ENCODE measurements around the gene RFX1.
"Not testable (repeated sequence)": the region's sequence is repeated elsewhere in the genome, so short reads cannot be mapped to it uniquely, and the experiment has no call there.

Gene RFX1

DNA sequence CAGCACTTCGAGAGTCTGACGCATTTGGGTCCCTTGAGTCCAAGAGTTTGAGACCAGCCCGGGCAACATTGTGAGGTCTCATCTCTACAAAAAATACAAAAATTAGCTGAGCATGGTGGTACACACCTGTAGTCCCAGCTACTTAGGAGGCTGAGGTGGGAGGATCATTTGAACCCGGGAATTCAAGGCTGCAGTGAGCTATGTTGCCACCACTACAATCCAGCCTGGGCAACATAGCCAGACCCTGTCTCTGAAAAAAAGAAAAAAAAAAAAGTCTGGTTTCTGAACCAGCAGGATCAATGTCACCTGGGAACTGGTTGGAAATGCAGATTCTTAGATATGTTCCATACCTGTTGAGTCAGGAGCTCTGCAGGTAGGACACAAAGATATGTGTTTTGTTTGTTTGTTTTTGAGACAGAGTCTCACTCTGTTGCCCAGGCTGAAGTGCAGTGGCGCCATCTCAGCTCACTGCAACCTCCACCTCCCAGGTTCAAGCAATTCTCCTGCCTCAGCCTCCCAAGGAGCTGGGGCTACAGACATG, 20.6 kb upstream of the RFX1 start:
- not testable (repeated sequence) for DNase-seq

DNA sequence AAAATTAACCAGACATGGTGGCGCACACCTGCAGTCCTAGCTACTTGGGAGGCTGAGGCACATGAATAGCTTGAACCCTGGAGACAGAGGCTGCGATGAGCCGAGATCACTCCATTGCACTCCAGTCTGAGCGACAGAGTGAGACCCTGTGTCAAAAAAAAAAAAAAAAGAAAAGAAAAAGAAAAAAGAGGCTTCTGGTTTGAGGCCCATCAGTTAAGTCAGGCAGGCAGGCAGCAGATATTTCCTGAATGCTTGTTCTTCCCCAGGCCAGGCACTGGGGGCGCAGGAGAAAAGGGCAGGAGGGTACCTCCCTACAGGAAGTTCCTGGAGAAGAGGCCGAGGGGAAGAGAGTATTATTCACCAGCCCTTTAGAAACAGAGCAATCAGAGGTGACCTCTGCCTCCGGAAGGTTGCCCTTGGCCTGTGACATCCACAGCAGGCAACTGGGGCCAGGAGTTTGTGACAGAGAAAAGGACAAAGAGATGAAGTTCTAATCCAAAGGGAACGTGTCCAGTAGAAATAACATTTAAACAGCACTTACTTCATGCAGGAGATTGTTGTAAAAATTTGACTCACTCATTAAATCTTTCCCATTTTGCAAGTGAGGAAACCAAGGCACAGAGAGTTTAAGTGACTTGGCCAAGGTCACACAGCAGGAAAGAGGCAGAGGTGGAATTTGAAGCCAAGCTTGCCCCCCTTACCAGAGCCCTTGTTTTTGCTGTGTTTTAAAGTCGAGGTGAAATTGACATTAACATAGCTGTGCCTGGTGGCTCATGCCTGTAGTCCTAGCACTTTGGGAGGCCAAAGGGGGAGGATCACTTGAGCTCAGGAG, 17.5 kb upstream of the RFX1 start:
- no peak for DNase-seq

DNA sequence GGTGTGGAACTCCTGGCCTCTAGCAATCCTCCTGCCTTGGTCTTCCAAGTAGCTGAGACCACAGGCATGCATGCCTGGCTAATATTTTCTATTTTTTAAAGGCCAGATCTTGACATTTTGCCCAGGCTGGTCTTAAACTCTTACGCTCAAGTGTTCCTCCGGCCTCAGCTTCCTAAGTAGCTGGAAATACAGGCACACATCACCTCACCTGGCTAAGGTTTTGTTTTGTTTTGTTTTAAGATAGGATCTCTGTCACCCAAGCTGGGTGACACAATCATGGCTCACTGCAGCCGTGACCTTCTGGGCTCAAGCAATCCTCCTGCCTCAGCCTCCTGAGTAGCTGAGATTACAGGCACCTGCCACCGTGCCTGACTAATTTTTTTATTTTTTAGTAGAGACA, 16.3 kb upstream of the RFX1 start:
- DNase-seq, result no peak

DNA sequence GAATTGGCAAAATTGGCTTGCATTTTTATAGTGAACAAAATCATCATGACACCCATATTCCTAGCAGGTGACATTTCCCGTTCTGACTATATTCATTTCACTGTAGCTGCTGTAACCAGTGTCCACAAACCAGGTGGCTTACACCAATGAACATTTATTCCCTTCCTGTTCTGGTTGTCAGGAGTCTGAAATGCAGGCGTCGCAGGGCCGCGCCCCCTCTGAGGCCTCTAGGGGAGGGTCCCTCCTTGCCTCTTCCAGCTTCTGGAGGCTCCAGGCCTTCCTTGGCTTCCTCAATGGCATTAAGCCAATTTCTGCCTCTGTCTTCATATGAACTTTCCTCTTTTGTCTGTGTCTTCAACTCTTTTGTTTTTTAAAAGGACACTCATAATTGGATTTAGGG, 15.4 kb upstream of the RFX1 start:
- no peak for DNase-seq

DNA sequence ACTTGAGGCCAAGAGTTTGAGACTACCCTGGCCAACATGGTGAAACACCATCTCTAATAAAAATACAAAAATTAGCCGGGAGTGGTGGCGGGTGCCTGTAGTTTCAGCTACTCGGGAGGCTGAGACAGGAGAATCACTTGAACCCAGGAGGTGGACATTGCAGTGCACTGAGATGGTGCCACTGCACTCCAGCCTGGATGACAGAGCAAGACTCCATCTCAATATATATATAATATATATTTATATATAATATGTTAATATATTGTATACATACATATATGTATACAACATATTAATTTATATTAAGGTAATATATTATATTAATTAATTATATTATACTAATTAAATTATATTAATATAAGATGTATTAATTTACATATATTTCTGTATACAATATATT, 13.6 kb upstream of the RFX1 start:
- not testable (repeated sequence) for DNase-seq

DNA sequence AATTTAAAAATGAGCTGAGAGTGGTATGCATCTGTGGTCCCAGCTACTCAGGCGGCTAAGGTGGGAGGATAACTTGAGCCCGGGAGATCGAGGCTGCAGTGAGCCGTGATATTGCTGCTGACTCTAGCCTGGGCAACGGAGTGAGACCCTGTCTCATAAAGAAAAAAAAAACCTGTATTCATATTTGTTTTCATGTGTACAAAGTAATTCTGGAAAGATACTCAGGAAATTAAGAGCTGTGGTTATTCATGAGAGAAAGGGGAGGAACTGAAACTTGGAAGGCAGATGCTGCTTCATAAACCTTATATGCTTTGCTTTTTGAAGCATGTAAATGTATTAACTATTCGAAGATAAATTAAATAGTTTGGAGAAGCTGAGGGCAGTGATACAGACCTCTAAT, 13.0 kb upstream of the RFX1 start:
- DNase-seq, result no peak

DNA sequence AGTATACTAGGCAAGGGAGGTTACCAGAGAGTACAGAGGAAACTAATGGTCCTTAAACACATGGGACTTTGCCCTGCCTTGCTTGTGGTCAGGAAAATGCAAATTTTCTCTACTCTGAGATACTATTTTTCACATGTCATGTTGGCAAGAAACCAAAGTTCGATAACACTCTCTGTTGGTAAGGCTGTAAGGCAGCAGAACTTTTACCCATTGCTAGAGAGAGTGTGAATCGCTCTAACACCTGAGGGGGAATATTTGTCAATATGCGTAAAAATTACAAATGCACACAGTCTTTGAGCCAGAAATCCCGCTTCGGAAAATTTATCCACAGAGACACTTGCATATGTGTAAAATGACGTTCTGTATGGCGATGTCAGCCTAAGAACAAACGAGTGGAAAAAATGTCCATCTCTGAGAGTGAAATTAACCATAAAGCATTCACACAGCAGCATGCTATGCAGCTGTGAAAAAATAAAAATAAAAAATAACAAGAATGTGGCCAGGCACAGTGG, 9.5 kb upstream of the RFX1 start:
- no peak for DNase-seq

DNA sequence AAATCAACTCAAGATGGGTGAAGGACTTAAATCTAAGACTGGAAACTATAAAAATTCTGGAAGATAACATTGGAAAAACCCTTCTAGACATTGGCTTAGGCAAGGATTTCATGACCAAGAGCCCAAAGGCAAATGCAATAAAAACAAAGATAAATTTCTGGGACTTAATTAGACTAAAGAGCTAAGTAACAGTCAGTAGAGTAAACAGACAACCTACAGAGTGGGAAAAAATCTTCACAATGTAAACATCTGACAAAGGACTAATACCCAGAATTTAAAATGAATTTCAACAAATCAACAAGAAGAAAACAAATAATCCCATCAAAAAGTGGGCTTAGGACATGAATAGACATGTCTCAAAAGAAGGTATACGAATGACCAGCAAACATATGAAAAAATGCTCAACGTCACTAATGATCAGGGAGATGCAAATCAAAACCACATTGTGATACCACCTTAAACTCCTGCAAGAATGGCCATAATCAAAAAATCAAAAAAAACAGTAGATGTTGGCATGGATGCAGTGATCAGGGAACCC, 6.3 kb upstream of the RFX1 start:
- no peak for DNase-seq

DNA sequence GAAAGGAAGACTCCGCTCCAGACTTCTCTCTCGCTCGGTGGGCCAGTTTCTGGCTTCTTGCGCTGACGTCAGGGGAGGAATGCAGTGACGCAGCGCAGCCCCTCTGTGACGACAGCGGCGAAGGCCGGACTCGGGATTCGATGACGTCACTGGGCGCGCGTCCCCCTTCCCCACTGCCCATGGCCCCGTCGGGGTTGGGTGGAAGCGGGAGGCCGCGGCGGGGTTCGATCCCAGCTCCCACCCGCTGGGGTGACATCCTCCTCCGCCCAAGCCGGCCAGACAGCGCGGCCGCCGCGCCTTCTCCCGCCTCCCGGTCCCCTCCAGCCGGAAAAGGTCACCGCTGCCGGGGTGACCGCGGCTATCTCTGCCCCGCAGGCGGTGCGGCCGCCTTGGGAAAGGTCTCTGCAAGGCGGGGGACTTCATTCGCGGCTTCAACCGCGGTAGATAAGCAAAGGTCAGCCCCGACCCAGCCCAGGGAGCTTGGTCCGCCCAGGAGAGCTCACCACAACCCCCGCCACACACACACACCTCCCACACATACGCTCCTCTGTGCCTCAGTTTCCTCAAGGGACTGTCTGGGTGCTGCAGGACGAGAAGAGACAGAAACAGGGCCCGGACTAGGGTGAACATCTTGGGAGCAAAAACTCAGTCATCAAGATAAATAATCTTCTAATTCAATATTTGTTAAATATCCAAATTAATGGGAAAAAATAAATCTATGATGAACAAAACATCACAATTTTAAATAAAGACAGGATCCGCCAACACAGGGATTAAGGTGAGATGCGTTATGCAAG, 844 bp upstream of the RFX1 start:
- DNase-seq, result no peak

DNA sequence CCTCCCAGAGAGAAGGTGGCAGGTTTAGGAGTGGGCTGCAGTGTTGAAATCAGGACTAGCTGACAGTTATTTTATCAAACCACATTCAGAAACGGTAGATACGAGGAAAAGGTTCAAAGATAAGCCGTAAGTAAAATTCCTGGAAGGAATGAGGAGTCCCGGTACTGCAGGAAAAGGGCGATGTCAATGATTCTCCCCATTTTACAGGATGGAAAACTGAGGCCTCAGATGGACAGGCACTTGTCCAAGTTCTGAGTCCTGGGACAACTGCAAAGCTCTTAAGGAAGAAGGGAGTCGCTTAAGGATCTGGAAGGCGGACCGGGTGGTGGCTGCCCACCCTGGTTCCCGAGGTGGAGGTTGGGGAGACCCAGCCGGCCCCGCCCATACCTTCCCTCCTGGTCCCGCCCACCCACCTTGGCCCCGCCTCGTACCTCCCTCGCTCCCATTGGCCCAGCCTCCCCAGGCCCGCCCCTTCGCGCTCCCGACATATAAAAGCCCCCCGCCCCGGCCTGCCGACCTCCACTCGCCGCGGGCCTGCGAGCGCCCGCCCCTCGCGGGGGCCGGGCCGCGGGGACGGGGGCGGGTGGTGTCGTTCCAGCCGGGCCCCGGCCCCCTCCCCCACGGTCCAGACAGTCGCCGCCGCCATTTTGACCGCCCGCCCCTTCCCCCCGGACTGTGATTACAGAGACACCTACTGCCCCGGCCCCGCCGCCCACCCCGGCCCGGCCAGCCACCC, 603 bp downstream of the RFX1 start:
- DNase-seq, result peak; percentile 96

DNA sequence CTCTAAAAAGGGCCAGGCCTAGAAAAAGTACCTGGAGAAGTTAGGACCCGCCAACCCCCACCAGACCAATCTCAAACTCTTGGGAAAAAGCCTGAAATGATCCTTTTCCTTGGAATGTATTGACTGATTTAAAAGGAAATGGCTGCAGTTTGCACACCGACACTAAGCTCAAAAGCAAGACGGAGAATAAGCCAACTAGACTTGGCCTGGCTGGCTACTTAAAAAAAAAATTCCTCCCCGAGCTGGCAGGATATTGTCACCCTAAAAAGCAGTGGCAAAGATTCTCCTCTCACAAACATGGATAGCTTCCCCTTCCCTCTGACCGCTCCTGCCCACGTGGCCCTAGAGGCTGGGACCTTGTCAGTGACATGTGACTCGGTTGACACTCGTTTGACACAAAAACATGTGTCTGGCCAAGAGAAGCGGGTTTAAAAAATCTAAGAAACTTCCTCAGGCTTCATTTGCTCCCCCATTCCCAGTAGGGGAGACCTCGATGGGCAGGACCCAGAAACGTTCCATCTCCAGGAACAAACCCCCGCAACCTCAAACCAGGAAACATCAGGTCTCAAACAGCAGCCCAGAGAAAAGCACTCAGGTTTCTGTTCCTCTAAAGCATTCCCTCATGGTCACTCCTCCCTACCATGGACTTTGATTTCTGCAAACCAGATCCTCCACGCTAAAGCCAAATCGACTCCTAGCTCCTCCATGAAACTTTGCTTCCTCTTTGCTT, 1.3 kb downstream of the RFX1 start:
- no peak for DNase-seq

DNA sequence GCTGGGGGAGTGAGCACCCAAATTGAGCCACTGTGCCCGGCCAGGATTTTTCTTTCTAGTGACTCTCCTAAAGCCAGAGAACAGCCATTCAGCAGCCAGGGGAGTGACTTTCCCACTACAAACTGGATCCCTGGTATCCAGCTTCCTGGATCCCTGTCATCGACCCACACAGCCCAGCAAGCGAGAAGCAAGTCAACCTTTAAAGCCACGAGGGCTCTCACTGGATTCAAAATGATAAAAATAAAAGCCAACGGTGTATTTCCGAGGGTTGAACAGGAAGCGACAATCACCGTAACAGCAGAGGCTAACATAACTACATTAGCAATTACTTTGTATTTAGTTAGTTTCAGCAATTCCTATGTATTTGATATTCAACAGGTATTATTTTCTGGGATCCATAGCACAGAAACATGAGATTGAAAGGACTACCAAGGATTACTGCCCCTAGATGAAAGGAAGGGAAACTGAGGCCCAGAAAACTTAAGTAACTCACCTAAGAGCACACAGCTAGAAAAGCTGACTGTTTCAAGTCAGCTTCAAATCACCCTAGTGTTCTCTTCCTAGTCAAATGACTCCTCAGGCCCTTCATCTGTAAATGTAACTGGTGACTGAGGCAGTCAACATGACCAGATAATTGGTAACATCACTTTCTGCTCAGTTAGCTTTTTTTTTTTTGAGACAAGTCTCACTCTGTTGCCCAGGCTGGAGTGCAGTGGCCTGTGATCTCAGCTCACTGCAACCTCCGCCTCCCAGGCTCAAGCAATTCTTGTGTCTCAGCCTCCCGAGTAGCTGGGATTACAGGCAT, 2.7 kb downstream of the RFX1 start:
- DNase-seq, result no peak

DNA sequence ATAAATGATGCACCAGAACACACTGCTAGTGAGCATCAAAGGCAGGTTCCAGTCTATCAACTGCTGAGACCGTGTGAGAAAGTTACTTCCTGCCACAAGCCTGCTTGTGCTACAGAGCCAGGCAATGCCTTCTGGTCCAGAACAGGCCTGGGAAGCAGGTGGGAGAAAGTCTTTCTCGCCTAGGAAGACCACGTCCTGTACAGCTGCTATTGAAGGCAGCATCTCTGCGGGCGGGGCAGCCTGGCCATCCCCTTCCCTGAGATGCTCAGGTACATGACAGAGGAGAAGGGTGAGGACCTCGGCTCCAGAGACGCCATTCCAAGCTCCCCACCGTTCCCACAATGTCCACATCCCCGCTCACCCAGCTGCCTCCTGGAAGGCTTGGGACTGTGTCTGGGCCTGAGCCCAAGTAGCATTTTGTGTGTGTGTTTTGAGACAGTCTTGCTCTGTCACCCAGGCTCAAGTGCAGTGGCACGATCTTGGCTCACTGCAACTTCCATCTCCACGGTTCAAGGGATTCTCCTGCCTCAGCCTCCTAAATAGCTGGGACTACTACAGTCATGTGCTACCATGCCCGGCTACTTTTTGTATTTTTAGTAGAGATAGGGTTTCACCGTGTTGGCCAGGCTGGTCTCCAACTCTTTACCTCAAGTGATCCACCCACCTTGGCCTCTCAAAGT, 3.4 kb downstream of the RFX1 start:
- no peak for DNase-seq

DNA sequence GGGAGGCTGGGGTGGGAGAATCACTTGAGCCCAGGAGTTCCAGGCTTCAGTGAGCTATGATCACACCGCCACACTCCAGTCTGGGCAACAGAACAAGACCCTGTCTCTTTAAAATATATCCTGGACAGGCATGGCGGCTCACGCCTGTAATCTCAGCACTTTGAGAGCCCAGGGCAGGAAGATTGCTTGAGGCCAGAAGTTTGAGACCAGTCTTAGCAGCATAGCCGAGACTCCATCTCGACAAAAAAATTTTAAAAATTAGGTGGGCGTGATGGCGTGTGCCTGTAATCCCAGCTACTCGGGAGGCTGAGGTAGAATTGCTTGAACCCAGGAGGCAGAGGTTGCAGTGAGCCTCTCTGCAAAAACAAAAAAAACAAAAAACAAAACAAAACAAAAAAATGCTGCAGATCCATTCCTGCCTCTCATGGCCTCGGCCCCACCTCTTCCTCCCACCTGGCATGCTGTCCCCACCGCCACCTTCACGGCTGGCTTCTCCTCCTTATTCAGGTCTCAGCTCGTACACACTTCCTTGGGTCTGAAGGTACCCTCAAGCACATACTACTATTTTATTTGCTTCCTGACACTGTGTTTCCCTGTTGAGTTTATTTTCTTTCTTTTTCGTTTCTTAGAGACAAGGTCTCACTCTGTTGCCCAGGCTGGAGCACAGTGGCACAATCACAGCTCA, 5.3 kb downstream of the RFX1 start:
- no peak for DNase-seq

DNA sequence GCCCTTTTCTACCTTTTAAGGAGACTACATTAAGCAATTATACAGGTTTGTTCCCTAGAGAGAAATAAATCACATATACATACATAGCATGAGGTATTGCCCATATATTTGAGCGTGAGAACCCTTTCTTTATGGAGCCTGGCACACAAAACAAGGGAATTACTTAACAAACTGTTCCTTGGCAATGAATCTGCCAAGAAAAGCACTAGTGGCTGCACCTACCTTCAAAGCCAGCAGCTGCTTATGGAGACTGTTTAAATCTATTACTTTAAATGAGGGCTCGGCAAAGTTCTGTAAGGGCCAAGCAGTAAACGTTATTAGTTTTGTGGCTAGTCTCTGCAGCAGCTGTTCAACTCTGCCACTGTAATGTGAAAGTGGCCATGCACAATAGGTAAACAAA, 7.0 kb downstream of the RFX1 start:
- DNase-seq, result no peak

DNA sequence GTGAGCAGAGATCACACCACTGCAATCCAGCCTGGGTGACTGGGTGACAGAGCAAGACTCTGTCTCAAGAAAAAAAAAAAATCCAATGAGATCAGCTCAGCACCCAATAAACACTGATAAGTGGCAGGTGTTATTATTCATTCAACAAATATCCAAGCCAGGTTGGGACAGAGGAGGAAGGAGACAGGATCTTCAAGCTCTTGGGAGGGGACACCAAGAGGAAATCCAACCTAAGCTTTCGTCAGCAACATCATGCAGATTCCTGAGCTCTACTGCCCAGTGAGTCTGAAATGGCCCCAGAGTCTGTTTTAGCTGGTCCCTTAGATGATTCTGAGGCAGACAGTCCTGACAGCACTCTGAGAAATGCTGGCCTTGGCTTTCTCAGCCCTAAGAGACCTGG, 7.7 kb downstream of the RFX1 start:
- DNase-seq, result no peak

DNA sequence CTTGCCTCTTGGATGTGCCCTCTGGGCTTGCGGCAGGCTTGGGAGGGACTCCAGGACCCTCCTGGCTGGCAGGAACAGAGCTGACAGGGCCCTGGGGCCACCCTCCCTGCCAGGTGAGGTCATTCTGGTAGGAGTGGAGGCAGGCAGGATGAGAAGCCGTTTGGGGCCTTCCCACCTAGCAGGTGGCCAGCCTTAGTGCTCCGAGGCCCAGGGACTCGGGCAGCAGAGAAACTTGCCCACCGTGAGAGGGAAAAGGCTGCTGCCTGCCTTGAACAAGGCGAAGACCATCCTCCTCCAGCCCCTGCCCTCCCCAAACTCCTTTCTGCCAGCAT, 8.5 kb downstream of the RFX1 start:
- no peak for DNase-seq

DNA sequence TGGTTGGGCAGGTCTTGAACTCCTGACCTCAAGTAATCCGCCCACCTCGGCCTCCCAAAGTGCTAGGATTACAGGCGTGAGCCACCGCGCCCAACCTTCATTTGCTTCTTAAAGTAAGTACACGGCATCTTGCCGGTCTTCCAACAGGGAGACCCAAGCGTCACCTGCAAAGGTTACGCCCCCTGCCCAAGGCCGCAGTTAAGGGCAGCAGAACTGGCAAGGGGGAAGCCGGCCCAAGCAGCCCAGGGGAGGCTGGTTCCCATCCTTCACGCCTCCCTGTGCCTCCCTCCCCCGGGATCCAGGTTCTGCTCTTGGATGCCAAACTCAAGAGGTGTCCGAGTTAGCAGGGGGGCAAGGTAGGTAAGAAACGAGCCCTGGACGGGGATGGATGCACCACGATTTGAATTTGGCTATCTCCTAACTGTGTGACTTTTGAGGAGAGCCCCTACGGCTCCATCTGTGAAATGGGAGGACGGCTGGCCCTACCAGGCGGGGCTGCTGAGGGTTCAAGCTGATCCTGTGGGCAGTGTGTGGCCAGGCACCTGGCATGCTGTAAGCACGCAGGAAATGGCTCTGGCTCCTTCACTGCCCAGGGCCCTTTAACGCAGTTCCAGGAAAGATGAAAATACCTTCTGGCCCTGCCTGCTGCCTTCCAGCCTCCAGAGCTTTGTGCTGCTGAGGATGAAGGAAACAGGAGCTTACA, 9.0 kb downstream of the RFX1 start:
- DNase-seq, result no peak

All from activated effector memory CD4-positive, alpha-beta T cell treated with anti-CD3 and anti-CD28 coated beads, Interleukin-2, amount 50 U/mL, for 16 hours (primary cell).